HG02884 (cell line): ENCODE measurements around the gene WASL.
"Not testable (repeated sequence)": the region's sequence is repeated elsewhere in the genome, so short reads cannot be mapped to it uniquely, and the experiment has no call there.

Experiments
- ATAC-seq: cut with Tn5 transposase; IDR thresholded peaks from one replicate; pipeline ENCODE4 v1.9.1; 2021; ENCODE audit warnings: mild to moderate bottlenecking, moderate library complexity; ENCODE audit not compliant: unreplicated experiment

WASL gene

DNA sequence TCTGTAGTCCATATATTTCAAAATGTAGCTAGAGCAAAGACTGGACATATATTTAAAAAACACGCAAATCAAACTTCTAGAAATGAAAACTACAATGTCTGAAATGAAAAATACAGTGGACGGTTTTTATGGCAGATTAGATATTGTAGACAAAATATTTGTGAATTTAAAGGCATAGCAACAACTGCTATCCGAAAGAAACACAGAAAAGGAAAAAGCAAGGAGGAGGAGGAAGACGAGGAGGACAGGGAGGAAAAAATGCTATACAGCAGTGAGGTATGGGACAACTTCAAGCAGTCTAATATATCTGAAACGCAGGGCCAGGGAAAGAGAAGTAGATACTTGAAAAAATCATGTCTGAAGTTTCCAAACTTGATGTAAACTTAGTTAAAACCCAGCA, 13.3 kb downstream of the WASL start:
- no peak for ATAC-seq

- no peak for ATAC-seq
Observed at GRCh38 chr7:123734498-123734897, 14.3 kb downstream of the WASL start.

DNA sequence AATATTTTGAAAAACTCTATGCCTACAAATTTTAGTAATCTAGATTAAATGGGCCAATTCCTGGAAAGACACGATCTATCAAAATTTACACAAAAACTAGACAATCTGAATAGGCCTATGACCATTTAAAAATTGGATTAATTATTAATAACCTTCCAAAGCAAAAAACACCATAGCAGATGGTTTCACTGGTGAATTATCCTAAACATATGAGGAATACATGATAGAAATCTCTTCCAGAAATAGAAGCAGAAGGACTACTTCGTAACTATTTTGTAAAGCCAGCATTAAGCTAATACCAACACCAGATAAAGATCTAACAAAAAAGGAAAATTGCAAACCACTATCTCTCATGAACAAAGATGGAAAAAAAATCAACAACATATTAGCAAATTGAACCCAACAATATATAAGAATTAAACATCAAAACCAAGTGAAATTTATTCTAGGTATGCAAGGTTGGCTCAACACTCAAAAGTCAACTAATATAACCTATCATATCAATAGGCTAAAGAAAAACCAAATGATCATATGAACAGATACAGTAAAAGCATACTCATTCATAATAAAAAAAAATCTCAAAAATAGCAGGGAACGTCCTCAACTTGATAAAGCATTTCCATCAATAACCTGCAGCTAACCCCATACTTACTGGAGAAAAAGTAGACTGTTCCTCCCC, 16.3 kb downstream of the WASL start:
- ATAC-seq = no peak

- ATAC-seq = no peak
Observed at GRCh38 chr7:123729218-123729578, 19.6 kb downstream of the WASL start.

DNA sequence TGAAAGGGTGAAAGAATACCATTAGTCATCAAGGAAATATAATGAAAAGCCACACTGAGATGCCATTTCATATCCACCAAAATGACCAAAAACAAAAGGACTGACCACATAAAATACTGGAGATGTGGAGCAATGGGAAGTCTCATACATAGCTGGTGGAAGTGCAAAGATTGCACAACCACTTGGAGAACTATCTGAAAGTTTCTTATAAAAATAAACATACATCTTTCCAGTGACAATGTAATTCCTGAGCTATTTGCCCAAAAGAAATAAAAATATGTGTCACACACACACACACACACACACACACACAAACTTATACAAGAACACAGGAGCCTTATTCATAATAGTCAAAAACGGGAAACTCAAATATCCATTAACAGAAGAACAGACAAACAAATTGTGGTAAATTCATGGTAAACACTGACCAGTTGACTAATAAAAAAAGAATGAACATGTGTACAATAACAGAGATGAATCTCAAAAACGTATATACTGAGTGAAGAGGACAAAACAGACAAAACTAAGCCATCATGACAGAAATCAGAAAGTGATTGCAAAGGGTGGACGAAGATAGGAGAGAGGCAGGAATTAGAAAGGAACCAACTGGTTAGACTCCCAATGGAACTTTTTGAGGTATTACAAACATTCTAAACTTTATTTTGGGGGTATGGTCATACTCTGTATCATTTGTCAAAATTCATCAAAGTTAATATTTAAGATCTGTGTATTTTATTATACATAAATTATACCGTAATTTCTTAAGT, 21.5 kb downstream of the WASL start:
- ATAC-seq = no peak

DNA sequence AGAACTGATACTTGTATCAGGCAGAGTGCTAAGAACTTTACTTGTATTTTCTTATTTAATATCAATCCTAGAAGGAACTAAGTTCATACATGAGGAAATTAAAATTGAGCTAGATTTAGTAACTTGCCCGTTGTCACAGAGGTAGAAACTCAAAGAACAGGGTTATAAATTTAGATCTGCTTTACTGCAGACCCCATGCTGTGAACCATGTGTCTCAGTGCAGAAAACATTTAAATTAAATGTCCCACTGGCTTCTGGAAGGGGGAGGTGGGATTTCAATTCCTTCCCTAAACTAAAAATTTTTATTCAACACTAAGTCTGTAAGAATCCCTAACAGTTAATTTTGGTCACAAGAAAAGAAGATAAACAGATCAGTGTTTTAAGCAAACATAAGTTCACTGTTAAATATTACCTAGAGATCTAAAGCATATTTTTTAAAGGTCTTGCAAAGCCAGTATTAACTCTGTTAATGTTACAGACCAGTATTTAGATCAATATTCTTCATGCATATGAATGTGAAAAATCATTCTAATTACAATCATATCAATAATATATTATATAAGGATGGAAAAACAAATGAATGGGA, 23.1 kb downstream of the WASL start:
- no peak for ATAC-seq

DNA sequence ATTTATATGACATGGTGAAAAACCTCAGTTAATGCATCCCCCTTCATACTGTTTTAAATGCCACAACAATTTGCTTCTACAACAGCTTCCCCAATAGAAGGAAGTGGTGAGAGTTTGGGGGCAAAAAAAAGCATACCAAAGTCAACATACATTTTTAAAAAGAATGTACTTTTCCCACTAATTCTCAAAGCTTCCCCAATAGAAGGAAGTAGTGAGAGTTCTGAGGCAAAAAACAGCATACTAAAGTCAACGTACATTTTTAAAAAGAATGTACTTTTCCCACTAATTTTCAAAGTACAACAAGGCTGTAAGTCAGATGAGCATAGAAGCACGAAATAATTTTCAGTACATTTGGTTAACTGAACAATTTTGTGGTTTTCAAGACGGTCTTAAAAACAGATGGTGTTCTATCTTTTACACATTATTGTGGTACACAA, 24.0 kb downstream of the WASL start:
- no peak for ATAC-seq

GRCh38 chr7:123723913-123724312, 24.9 kb downstream of the WASL start:
- ATAC-seq = no peak

GRCh38 chr7:123720527-123720926, 28.3 kb downstream of the WASL start:
- not testable (repeated sequence) for ATAC-seq

- ATAC-seq = no peak
Observed at GRCh38 chr7:123719197-123719721, 29.5 kb downstream of the WASL start.

DNA sequence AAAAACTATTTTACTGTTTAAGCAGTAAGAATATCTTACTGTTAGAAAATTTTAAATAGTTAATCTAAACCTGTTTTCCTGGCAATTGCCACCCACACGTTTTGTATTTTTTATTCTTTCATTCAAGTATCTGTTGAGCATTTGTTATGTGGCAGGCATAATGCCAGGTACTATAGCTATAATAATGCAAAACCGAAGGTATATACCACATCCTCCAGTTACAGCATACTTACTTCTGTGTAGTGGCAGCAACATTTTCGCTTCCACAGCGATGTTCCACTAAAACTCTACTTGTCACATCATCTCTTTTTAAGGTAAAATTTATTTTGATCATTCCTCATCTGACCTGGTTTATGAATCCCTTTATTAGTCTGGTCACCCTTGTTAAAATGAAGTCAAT, 30.0 kb downstream of the WASL start:
- no peak for ATAC-seq

DNA sequence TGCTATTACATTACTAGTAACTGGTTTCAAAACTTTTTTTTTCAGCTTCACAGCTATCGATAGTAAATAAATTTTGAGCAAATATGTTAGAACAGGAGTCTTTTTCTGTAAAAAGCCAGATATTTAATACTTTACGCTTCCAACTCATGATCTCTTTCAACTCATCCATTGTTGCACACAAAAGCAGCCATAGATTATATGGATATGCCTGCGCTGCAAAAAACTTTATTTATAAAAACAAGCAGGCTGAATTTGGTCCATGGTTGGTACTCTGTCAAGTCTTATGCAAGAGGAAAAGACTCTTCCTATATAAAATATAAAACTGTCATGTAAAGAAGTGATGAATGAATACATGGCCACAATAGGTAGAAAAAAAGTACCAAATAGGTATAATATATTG, 31.1 kb downstream of the WASL start:
- no peak for ATAC-seq

DNA sequence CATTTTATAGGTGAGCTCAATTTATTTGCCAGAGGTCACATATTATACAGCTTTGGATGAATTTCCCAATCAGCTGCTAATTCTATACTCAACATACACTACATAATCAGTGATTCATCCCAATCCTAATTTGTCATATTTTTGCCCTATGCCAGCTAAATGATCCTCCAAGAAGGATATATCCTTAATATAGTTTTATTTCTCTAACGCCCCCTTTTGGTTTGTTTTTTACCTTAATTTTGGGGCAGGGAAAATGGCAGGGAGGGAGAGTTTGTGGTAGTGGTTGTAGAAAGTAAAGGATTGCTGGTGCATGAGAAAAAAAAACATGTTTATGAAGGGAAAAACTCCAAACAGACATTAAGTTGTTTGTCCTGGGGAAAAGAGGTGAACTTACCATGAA, 31.9 kb downstream of the WASL start:
- no peak for ATAC-seq

DNA sequence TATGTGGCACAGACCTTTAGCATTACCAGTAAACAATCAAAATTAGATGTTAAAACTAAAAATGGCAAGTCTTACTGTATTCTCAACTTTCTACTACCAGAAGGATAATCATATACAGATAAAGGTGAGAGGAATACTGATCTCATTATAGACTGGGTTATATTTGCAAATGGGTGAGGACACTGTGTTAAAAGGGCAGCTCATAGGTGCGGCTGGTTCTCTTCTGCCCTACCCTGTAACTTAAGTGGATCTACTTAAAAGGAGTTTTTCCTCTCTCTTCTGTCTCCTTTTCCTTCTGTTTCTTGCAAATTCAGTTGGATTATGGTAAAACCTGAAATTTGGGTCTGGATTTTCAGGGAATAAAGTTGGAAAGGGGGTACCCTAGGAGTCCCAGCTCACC, 33.0 kb downstream of the WASL start:
- ATAC-seq = no peak

DNA sequence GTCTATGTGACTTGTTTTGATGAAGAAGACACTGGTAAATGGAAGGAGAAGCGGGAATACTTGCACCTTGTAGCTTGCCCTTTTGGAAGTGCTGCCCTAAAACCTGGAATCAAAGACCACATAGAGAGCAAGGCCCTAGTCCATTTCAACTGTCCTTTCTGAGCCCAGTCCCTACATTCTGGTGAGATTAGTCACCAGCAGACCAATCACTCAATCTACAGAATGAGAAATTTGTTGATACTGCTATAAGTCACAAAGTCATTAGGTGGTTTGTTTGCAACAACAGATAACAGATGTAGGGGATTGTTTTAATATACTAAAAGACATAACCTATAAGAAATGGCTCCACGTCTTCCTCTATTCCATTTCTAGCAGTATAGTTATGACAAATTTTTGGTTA, 33.6 kb downstream of the WASL start:
- ATAC-seq = no peak

- ATAC-seq = no peak
Observed at GRCh38 chr7:123714296-123715080, 34.3 kb downstream of the WASL start.

- no peak for ATAC-seq
Observed at GRCh38 chr7:123712619-123713018, 36.2 kb downstream of the WASL start.

DNA sequence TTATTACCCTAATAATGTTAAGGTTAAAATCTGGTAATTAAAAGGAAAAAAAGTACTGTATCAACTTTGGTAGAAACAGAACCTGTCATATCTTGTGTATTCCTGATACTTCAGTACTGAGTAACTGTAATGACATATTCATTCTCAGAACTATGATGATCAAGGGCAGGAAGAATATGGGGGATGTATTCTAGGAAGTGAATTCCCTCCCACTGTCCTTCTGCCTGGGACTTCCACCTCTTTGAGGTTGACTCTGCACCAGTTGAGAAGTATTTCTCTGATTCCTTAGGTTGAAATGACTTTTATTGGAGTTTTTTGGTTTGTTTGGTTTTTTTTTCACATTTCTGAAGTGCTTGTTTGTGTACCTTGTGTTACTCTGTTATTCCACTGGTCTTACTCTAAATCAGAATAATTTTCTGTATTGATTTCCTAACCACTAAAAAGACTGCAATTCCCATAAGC, 36.9 kb downstream of the WASL start:
- peak; percentile 33 for ATAC-seq

GRCh38 chr7:123710683-123711082, 38.1 kb downstream of the WASL start:
- no peak for ATAC-seq

- no peak for ATAC-seq
Observed at GRCh38 chr7:123709525-123709924, 39.3 kb downstream of the WASL start.
